Peyer's patch (tissue), 4 donors: ENCODE results near the gene CBLN3. TPM values are rescaled to one million over a fixed set of nuclear protein-coding genes. Genes with fewer than 3 reads are reported as not detected.
"Not testable (repeated sequence)": the region's sequence is repeated elsewhere in the genome, so short reads cannot be mapped to it uniquely, and the experiment has no call there.

Source experiments
- DNase-seq, 3 donors: peaks; one replicate each; pipeline ENCODE4 v3.0.0-alpha.2; 2017 to 2019
- H3K27ac ChIP-seq, 4 donors: fragments of 200-600 bp; sonication (generic); one replicate each; pipeline ENCODE4 v1.5.1; 2016 to 2019
- H3K27me3 ChIP-seq, 2 donors: fragments of 200-600 bp; sonication (generic); one replicate each; pipeline ENCODE4 v1.5.1; 2019
- H3K36me3 ChIP-seq, 3 donors: fragments of 200-600 bp; sonication (generic); one replicate each; pipeline ENCODE4 v1.5.1; 2016 to 2019
- H3K4me1 ChIP-seq, 4 donors: fragments of 200-600 bp; sonication (generic); one replicate each; pipeline ENCODE4 v1.5.1; 2016 to 2019
- H3K4me3 ChIP-seq, 4 donors: fragments of 200-600 bp; sonication (generic); 1 replicate in 3 of 4; 2 replicates in 1 of 4; pipeline ENCODE4 v1.5.1; 2016 to 2019; ENCODE audit warnings: mild to moderate bottlenecking in 1 of 4
- H3K9me3 ChIP-seq, 4 donors: fragments of 200-600 bp; sonication (generic); one replicate each; pipeline ENCODE4 v1.5.1; 2016 to 2019; ENCODE audit warnings: mild to moderate bottlenecking in 1 of 4
- POLR2A ChIP-seq, 2 donors: fragments of 450-650 bp; IDR thresholded peaks; one replicate each; pipeline ENCODE4 v1.5.1; 2017; ENCODE audit warnings: antibody characterized with exemption in 2 of 2, mild to moderate bottlenecking in 2 of 2, moderate library complexity in 2 of 2
- total RNA-seq, 4 donors: library from RNA; depleted of rRNA; stranded (reverse); fragments of >200 nt; gene quantifications; one replicate each; pipeline ENCODE4 v1.1.0, GENCODE V29; 2016
- TF ChIP-seq, protein P1 (sequence below), 6 experiments: fragments of 450-650 bp in 4 of 6; fragments of 200-600 bp in 2 of 6; sonication (generic) in 1 of 6; IDR thresholded peaks; one replicate each; pipeline ENCODE4 v1.5.1; 2017 to 2019; ENCODE audit warnings: antibody characterized with exemption in 6 of 6, mild to moderate bottlenecking in 3 of 6, moderate library complexity in 1 of 6

CBLN3 gene
- total RNA-seq, 4 donors from 2014 or later: 0.94 to 4.3 TPM; not detected in 2

DNA sequence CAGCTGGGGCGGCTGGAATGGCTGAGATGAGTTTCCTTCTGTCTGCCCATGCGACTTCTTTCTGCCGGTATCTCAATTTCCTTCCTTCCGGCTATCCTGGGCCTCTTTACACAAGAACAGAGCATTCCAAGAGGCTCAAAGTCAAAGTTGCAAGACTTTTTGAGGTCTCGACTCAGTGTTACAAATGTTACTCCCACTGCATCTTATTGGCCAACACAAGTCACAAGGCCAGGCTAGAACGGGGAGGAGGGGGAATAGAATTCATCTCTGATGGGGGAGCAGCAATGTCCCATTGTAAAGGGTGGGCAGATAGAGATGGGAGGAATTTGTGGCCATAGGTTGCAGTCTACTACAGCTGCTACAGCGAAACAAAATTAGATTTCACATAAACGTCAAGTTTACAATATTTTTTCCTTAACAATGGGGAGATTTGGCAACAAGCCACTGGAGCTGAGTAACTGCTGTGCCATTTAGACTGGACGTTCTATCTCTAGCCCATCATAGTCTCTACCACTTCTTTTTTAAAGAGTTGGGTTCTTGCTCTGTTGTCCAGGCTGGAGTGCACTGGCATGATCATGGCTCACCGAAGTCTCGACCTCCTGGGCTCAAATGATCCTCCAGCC, 40.1 kb downstream of the CBLN3 start:
- TF ChIP-seq, protein P1, sequence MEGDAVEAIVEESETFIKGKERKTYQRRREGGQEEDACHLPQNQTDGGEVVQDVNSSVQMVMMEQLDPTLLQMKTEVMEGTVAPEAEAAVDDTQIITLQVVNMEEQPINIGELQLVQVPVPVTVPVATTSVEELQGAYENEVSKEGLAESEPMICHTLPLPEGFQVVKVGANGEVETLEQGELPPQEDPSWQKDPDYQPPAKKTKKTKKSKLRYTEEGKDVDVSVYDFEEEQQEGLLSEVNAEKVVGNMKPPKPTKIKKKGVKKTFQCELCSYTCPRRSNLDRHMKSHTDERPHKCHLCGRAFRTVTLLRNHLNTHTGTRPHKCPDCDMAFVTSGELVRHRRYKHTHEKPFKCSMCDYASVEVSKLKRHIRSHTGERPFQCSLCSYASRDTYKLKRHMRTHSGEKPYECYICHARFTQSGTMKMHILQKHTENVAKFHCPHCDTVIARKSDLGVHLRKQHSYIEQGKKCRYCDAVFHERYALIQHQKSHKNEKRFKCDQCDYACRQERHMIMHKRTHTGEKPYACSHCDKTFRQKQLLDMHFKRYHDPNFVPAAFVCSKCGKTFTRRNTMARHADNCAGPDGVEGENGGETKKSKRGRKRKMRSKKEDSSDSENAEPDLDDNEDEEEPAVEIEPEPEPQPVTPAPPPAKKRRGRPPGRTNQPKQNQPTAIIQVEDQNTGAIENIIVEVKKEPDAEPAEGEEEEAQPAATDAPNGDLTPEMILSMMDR (IDR thresholded peaks at IDR 0.05): no peak
- no peak for TF ChIP-seq POLR2A (IDR thresholded peaks at IDR 0.05)
- Histone ChIP-seq H3K4me3 (no peak overlapping the region), H3K27me3 (no peaks in the 10 kb centered on the region), H3K9me3 (no peaks in the 10 kb centered on the region), H3K4me1 (no peaks in the 10 kb centered on the region), H3K36me3 (no peaks in the 10 kb centered on the region), H3K27ac (no peak overlapping the region)
- DNase-seq: no peak

DNA sequence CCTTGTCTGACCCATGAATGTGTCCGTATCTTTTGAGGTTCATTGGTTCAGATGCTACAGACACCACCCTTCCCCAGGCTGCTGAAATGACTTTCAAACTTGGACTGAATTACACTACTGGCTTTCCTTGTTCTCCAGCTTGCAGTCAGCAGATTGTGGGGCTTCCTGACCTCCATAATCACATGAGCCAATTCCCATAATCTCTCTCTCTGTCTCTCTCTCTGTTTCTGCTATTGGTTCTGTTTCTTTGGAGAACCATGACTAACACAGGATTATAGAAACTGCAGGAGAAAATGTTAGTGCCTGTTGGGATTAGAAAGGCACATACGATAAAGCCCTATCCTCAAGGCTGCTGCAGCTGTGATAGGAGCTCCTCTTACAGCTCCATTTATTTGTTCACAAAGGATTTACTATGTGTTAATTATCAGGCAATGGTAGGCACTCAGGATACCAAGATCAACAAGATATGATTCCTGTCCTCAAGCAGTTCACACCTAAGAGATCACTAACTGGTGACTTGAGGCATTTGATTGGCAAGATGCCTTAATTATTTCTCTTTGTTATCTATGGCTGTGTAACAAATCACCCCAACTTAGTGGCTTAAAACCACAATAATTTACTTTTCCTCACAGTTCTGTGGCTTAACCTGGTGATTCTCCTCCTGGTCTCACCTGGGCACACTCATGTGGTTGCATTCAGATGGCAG, 40.8 kb downstream of the CBLN3 start:
- no peaks in the 10 kb centered on the region for H3K4me1 ChIP-seq
- no peak overlapping the region for H3K27ac ChIP-seq

DNA sequence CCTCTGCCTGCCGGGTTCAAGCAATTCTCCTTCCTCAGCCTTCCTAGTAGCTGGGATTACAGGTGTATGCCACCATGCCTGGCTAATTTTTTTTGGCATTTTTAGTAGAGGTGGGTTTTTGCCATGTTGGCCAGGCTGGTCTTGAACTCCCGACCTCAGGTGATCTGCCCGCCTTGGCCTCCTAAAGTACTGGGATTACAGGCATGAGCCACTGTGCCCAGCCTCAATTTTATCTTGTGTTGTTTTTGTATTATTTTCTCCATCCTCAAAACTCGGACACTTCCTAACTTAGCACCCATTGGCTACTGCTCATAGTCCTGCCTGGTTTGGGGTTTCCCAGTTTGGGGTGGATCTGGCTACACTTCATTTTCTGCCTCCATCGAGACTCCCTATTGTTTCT, 41.9 kb downstream of the CBLN3 start:
- H3K27ac ChIP-seq, H3K9me3 ChIP-seq, H3K4me1 ChIP-seq, H3K27me3 ChIP-seq, H3K4me3 ChIP-seq, H3K36me3 ChIP-seq, DNase-seq: not testable (repeated sequence)

More for the DNA sequence above, 40.8 kb downstream of the CBLN3 start:
- peak in 1 of 3 donors; percentile 2 for DNase-seq
- no peaks in the 10 kb centered on the region for H3K27me3 ChIP-seq
- no peaks in the 10 kb centered on the region for H3K9me3 ChIP-seq
- no peak for TF ChIP-seq POLR2A (IDR thresholded peaks at IDR 0.05)
- TF ChIP-seq, protein P1 (IDR thresholded peaks at IDR 0.05): no peak
- no peaks in the 10 kb centered on the region for H3K36me3 ChIP-seq
- H3K4me3 ChIP-seq: no peak overlapping the region

DNA sequence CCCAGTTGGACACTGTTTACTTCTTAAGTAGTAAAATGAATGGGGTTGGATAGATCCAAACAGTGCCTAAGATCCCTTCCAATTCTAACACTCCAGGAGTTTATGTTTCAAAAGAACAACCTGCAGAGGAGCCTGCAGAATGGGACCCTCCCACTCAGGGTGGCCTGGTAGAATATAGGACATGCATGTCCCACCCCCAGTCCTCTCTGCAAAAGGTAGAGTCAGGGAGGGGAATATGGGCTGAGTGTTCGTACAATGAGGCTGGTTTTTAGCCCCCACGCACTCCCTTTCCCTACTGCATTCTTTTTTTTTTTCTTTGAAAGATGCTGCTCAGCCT, 42.5 kb downstream of the CBLN3 start:
- H3K9me3 ChIP-seq: no peaks in the 10 kb centered on the region

DNA sequence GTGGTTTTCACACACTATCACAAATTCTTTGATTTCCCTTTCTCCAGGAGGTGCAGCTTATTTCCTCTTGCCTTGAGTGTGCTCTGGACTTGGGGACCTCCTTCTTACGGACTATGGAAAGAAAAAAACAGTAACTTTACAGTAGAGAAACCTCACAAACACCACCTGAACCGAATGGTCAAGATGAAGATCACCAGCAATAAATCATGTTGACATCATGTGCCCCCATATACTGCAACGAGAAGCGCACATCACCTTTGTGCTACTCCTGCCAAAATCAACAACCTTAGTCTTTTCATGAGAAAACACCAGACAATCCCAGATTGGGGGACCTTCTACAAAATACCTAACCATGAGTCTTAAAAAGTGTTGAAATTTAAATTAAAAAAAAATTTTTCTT, 43.9 kb downstream of the CBLN3 start:
- H3K4me1 ChIP-seq: no peaks in the 10 kb centered on the region
- DNase-seq: no peak
- no peak overlapping the region for H3K27ac ChIP-seq
- H3K4me3 ChIP-seq: no peak overlapping the region
- H3K27me3 ChIP-seq: no peaks in the 10 kb centered on the region
- TF ChIP-seq, protein P1 (IDR thresholded peaks at IDR 0.05): no peak
- no peak for TF ChIP-seq POLR2A (IDR thresholded peaks at IDR 0.05)
- no peaks in the 10 kb centered on the region for H3K9me3 ChIP-seq
- H3K36me3 ChIP-seq: no peaks in the 10 kb centered on the region

More for the DNA sequence above, 42.5 kb downstream of the CBLN3 start:
- H3K36me3 ChIP-seq: no peaks in the 10 kb centered on the region
- no peaks in the 10 kb centered on the region for H3K27me3 ChIP-seq
- H3K4me1 ChIP-seq: no peaks in the 10 kb centered on the region
- H3K4me3 ChIP-seq: no peak overlapping the region
- TF ChIP-seq, protein P1 (IDR thresholded peaks at IDR 0.05): no peak
- TF ChIP-seq POLR2A (IDR thresholded peaks at IDR 0.05): no peak
- peak in 1 of 3 donors; percentile 39 for DNase-seq
- H3K27ac ChIP-seq: no peak overlapping the region

DNA sequence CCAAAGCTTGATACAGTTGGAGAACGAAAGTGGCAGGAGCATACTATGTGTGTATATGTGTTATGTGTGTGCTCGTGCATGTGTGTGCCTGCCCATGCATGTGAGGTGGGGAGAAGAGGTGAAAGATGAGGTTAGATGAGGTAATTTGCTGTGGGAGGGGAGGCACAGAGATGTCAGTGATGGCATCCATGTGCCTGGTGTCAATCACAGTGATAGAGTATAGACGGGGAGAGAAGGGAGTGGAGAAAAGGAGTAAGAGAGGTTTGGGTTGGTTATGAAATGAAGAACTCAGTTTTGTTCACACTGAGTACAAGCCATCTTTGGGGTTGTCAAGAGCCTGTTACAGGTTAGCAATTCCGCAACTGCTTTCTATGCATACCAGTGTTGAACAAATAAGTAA, 45.3 kb downstream of the CBLN3 start:
- Histone ChIP-seq H3K4me1 (no peaks in the 10 kb centered on the region), H3K27ac (no peak overlapping the region), H3K4me3 (no peak overlapping the region), H3K36me3 (no peaks in the 10 kb centered on the region), H3K9me3 (no peaks in the 10 kb centered on the region), H3K27me3 (no peaks in the 10 kb centered on the region)
- no peak for DNase-seq
- no peak for TF ChIP-seq POLR2A (IDR thresholded peaks at IDR 0.05)
- TF ChIP-seq, protein P1 (IDR thresholded peaks at IDR 0.05): no peak
